Measurements from ENCODE around the gene PFN1.

DNA sequence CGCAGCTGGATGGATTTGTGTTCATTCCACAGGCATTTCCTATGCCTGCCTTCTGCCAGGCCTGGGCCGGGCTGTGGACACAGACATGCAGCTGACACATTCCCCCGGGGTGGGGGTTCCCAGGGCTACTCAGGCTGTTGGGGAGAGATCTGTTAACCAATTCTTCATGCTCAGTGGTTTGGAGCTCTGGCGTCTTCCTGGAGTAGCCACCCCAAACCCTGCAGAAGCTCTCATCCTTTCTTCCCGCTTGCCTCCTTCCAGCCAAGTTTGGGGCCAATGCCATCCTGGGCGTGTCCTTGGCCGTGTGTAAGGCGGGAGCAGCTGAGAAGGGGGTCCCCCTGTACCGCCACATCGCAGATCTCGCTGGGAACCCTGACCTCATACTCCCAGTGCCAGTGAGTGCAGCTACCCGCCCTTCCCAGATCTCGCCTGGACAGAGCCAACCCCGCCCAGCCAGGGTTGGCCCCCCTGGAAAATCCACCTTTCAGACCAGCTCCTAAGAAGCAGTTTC is 5.2 kb upstream of the PFN1 start:
- TF ChIP-seq, protein P1, sequence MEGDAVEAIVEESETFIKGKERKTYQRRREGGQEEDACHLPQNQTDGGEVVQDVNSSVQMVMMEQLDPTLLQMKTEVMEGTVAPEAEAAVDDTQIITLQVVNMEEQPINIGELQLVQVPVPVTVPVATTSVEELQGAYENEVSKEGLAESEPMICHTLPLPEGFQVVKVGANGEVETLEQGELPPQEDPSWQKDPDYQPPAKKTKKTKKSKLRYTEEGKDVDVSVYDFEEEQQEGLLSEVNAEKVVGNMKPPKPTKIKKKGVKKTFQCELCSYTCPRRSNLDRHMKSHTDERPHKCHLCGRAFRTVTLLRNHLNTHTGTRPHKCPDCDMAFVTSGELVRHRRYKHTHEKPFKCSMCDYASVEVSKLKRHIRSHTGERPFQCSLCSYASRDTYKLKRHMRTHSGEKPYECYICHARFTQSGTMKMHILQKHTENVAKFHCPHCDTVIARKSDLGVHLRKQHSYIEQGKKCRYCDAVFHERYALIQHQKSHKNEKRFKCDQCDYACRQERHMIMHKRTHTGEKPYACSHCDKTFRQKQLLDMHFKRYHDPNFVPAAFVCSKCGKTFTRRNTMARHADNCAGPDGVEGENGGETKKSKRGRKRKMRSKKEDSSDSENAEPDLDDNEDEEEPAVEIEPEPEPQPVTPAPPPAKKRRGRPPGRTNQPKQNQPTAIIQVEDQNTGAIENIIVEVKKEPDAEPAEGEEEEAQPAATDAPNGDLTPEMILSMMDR (IDR thresholded peaks at IDR 0.05) = no peak
- no peak for TF ChIP-seq POLR2A (IDR thresholded peaks at IDR 0.05)
